ENCODE measurements around the gene HAPSTR1. TPM values are rescaled to one million over a fixed set of nuclear protein-coding genes. Genes with fewer than 3 reads are reported as not detected.

Gene HAPSTR1
- total and polyA plus RNA-seq, 2 of the 4 experiments (the other 2 are of a cell fraction): 22.2 to 56.5 TPM

DNA sequence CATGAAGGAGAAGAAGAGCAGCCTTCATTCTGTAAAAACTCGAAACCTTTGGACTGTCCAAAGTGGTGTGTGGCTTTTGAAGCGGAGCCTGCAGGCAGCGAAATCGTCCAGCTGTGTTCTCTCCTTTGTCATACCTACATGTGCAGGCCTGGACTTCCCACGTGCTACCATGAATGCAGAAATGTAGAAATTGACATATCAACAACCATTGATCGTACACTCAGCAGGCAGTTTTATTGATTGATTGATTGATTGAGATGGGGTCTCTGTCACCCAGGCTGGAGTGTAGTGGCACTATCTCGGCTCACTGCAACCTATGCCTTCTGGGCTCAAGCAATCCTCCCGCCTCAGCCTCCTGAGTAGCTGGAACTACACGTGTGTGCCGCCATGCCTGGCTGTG, 2.6 kb upstream of the HAPSTR1 start:
- no TSS peak for BruUV-seq (replicated peaks)
- intact Hi-C loops (cut with micrococcal nuclease): no loop called here
- Histone ChIP-seq H3K79me1 (ENCODE audit: low read depth in 1 of 2, low read length in 2 of 2) (peaks cover 0 to 5% of the 10 kb centered on the region in 2 experiments; a peak in 1 of 4 replicates), H4K20me1 (ENCODE audit: insufficient read depth, low read length) (peaks cover 14% of the 10 kb centered on the region), H3K27me3 (ENCODE audit: control insufficient read depth, insufficient read depth, low read length) (no peaks in the 10 kb centered on the region), H2BK5ac (ENCODE audit: low read depth, low read length, poor library complexity, severe bottlenecking) (no peak overlapping the region), H2BK20ac (ENCODE audit: low read depth, low read length) (no peak overlapping the region), H4K5ac (ENCODE audit: low read depth, low read length) (no peak overlapping the region), H4K91ac (ENCODE audit: insufficient read depth, low read depth, low read length) (no peak overlapping the region), H3K9ac (ENCODE audit: low read depth, low read length) (no peak overlapping the region), H3K9me1 (ENCODE audit: insufficient read depth, low read length) (no peaks in the 10 kb centered on the region), H3K36me3 (ENCODE audit: control insufficient read depth, insufficient read depth, low read length) (peaks cover 7% of the 10 kb centered on the region), H3K4me1 (ENCODE audit: control insufficient read depth, insufficient read depth, low read length) (no peaks in the 10 kb centered on the region), H3K23ac (ENCODE audit: low read depth, low read length) (no peak overlapping the region), H2AK9ac (replicated peaks; ENCODE audit: low read depth, low read length, poor library complexity) (no peak overlapping the region), H2AFZ (replicated peaks; ENCODE audit: low read length, poor library complexity) (no peak overlapping the region), H2AK5ac (ENCODE audit: low read depth, low read length) (peak overlapping the region; percentile 27; the same call in 1 of the 2 replicates), H3K4me2 (ENCODE audit: low read depth, low read length) (no peak overlapping the region), H3K9me3 (ENCODE audit: control insufficient read depth, insufficient read depth, low read length) (no peaks in the 10 kb centered on the region), H4K8ac (ENCODE audit: low read depth in 2 of 2, low read length in 2 of 2) (no peak overlapping the region), H3K14ac (replicated peaks; ENCODE audit: low read depth, low read length) (no peak overlapping the region), H2BK120ac (ENCODE audit: low read depth, low read length) (no peak overlapping the region), H3K18ac (ENCODE audit: low read depth, low read length) (no peak overlapping the region), H2BK15ac (ENCODE audit: low read depth, low read length) (no peak overlapping the region), H3K56ac (ENCODE audit: extremely low read depth, insufficient read depth, low read length) (no peak overlapping the region), H3K4me3 (ENCODE audit: insufficient read depth, low read depth, low read length) (no peak overlapping the region), H3K27ac (ENCODE audit: insufficient read depth, low read length) (no peak overlapping the region), H3K4ac (ENCODE audit: low read depth, low read length) (no peak overlapping the region)
- ATAC-seq (ENCODE audit: low read depth) (no peak), DNase-seq (no peak)
- TF ChIP-seq POLR2A (IDR thresholded peaks at IDR 0.05; ENCODE audit: low read depth, low read length): no peak
- TF ChIP-seq FOS (IDR thresholded peaks at IDR 0.05; ENCODE audit: low read depth, low read length): no peak
- TF ChIP-seq MXI1 (IDR thresholded peaks at IDR 0.05; ENCODE audit: borderline replicate concordance, low read depth, low read length): no peak
- TF ChIP-seq, protein P1, sequence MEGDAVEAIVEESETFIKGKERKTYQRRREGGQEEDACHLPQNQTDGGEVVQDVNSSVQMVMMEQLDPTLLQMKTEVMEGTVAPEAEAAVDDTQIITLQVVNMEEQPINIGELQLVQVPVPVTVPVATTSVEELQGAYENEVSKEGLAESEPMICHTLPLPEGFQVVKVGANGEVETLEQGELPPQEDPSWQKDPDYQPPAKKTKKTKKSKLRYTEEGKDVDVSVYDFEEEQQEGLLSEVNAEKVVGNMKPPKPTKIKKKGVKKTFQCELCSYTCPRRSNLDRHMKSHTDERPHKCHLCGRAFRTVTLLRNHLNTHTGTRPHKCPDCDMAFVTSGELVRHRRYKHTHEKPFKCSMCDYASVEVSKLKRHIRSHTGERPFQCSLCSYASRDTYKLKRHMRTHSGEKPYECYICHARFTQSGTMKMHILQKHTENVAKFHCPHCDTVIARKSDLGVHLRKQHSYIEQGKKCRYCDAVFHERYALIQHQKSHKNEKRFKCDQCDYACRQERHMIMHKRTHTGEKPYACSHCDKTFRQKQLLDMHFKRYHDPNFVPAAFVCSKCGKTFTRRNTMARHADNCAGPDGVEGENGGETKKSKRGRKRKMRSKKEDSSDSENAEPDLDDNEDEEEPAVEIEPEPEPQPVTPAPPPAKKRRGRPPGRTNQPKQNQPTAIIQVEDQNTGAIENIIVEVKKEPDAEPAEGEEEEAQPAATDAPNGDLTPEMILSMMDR (conservative IDR thresholded peaks at IDR 0.05; ENCODE audit: low read depth, low read length): no peak
- TF ChIP-seq RFX5 (IDR thresholded peaks at IDR 0.05; ENCODE audit: low read depth, low read length): no peak
- TF ChIP-seq, protein P2, sequence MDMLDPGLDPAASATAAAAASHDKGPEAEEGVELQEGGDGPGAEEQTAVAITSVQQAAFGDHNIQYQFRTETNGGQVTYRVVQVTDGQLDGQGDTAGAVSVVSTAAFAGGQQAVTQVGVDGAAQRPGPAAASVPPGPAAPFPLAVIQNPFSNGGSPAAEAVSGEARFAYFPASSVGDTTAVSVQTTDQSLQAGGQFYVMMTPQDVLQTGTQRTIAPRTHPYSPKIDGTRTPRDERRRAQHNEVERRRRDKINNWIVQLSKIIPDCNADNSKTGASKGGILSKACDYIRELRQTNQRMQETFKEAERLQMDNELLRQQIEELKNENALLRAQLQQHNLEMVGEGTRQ (IDR thresholded peaks at IDR 0.05; ENCODE audit: low read depth, low read length): no peak
- CTCF ChIA-PET: no interaction called here
- WGBS, 2 experiments (ENCODE audit: extremely low coverage in 2 of 2, insufficient read length in 1 of 2): 100% methylated on average over 2 of the region's 10 CpGs; no CpG with 5 or more reads in 1 of the 2 experiments
- in situ Hi-C loops (cut with MboI; ENCODE audit: low sequenced_read_pairs): no loop called here
- dilution Hi-C loops (cut with HindIII; ENCODE audit: low sequenced_read_pairs, unreplicated experiment): no loop called here
- POLR2A ChIA-PET (ENCODE audit: unreplicated experiment): no interaction called here

Data from IMR-90 (cell line).